NCI-H345 treated with DMSO at 0.1 percent for 48 hours (cell line): ENCODE data around the gene RPL27.
"Not testable (repeated sequence)": the region's sequence is repeated elsewhere in the genome, so short reads cannot be mapped to it uniquely, and the experiment has no call there.

Experiments
- DNase-seq: peaks from one replicate; lab custom pipeline; 2025; ENCODE audit not compliant: unreplicated experiment; lab: John Stamatoyannopoulos, UW

Gene RPL27

DNA sequence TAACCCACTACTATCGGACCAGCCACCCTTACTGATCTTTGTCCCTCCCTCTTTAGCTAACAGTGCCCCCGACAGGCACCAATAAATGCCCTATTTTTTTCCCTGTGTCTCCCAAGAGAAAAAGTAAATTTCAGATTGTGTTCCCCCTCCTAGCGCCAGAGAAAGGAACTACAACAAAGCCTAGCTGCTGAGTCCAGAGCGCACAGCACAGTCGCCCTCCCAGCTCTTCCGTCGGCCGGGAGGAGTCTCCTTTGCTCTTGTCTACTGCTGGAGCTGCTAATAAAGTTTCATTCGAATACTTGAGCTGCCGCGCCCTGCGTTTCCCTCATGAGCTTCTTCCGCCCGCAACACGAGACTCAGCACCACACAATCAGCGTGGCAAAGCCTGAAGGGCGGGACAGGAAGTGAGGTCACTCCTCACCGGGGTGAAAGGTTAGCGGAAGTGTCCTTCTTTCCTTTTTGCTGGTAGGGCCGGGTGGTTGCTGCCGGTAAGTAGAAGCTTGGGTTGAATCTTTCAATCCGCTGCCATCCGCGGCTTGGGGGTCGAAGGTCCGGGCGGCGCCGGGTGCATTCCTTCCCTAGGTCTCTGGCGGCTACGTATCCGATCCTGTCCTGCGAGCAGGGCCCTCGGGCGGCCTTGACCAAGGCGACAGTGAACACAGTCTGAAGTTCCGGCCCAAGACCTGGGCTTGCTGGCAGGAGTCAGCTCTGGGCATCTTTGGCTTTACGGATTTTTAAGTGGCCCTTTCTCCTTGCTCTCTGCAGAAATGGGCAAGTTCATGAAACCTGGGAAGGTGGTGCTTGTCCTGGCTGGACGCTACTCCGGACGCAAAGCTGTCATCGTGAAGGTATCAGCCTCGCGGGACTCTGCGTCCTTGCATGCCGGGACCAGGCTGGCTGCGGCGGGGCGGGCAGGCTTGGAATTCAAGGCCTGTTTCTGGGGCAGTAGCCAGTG is at the start of gene RPL27:
Gene RPL27, plus strand, starts transcription at position 436 of the 955 bp plus-strand sequence. Its CDS starts 332 bp downstream, at position 768.
- DNase-seq, result peak; percentile 98

DNA sequence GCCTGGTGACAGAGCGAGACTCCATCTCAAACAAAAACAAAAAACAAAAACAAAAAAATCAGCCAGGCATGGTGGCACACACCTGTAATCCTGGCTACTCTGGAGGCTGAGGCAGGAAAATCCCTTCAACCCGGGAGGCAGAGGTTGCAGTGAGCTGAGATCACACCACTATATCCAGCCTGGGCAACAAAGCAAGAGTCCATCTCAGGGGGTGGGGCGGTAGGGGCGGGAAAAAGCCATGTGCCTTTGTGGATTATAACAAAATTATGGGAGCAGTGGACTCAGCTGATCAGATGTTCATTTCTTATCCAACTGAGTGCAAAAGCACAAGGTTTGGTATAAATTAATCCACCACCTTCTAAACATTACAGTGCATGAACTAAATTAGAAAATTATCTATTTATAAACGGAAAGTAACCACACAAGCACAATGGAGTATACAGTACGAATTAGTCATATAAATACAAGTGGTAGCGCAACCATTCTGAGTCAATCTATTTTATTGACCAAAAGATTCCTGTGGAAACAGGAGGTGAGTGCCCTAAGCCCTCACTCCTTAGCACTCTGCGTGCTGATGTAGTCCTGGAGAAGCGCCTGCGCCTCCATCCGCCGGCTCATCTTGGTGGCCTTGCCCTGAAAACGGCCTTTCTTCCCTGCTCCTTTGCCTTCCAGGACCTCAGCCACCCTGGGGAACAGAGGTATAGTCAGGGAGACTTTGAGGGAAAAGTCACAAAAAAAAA is 48.0 kb upstream of the RPL27 start:
- no peak for DNase-seq

DNA sequence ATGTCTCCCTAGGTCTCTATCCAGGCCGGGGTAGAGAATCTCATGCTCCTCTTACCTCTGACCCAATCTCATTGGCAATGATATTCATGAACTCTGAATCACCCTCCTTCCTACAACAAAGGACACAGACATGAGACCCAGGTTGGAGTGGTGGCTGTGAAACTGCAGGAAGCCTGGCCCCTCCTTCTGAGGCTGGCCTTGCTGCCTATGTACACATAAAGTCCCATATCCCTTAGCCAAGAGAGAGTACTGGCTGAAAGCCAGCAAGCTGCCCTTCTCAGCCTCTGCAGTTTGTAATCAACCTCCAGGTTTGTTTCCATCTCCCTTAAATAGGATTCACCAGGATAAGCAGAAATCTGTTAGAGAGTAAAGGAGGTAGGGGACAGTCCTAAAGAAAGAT is 44.5 kb upstream of the RPL27 start:
- DNase-seq, result no peak

DNA sequence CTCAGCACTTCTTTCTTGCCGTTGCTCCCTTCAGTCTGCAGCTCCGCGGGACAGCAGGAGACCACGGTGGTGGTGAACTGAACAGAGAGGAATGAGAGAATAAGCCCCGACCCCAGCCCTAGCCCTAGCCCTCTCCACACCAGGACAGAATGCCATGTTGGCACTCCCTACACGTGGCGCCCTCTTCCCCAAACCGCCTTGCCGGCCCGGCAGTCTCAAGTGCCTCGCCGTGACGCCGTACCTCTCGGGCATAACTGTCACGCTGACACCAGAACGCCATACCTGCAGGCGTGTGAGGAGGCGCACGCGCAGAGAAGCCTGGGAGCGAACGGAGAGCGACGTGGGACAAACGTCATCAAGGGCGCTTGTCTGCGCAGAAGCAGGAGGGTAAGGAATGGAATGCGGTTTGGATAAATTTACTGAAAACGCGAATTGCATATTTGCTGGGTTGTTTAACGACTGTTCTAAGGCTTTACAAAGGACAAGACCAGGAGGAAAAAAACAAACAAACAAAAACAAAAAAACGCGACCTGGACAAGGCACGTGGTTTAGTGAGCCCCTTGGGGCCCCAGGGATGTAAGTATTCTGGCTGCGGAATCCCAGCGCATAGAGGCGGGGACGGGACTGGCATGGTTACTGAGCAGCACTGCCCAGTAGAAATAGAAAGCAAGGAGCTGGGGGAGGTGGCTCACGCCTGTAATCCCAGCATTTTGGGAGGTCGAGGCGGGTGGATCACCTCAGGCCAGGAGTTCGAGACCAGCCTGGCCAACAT is 33.9 kb upstream of the RPL27 start, which contains the start of gene AARSD1:
Gene AARSD1, minus strand, starts transcription at position 294 of the 772 bp plus-strand sequence. Its CDS starts 14 bp downstream, at position 280.
- peak; percentile 92 for DNase-seq

DNA sequence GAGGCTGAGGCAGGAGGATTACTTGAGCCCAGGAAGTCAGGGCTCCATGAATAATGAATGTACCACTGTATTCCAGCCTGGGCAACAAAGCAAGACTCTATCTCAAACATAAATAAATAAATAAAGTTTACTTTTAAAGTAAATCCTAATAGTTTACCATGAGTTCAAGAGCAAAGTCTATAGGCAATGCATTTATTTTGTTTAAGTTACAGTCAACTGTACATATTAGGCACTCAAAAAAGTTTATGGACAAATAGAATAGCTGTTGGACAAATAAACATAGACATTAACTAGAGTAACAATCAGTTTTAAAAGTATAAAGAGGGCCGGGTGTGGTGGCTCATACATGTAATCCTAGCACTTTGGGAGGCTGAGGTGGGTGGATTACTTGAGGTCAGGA is 30.3 kb upstream of the RPL27 start:
- DNase-seq, result no peak

DNA sequence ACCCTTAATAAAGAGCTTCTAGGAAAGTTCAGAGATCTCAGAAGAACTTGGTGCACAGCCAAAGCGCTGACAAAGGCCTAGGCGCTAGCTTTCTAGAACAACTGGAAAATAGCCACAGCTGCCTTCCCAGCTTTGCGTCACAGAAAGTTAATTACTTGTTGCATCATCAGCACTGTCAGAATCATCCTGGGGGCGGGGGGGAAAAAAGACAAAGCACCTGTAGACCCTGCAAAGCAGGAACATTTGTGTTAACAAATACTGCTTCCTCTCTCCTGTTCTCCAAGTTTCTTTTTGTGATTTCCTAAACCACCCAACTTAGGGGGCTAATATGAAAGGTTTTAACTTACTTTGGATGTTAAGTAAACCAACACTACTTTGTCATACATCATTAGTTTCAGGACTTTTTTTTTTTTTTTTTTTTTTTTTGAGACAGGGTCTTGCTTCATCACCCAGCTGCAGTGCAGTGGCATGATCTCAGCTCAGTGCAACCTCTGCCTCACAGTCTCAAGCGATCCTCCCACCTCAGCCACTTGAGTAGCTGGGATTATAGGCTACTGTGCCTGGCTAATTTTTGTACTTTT is 29.1 kb upstream of the RPL27 start:
- no peak for DNase-seq

DNA sequence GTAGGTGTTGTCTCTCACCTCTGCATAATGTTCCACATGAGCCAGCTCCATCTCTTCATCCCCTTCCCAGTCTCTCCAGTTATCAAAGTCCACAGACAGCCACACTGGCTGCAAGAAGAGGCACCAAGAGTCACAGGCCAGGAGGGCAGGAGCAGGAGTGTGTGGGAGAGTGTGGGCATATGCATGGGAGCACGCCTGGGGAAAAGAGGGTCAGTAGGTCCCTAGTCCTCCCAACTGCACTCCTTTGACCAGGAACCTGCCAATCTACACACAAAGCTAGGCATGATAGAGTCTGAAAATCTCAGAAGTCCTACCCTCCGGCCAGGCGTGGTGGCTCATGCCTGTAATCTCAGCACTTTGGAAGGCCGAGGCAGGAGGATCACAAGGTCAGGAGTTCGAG is 26.6 kb upstream of the RPL27 start:
- no peak for DNase-seq

DNA sequence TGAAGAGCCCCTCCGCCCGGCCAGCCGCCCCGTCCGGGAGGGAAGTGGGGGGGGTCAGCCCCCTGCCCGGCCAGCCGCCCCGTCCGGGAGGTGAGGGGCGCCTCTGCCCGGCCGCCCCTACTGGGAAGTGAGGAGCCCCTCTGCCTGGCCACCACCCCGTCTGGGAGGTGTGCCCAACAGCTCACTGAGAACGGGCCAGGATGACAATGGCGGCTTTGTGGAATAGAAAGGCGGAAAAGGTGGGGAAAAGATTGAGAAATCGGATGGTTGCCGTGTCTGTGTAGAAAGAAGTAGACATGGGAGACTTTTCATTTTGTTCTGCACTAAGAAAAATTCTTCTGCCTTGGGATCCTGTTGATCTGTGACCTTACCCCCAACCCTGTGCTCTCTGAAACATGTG is 24.9 kb upstream of the RPL27 start:
- DNase-seq, result not testable (repeated sequence)

DNA sequence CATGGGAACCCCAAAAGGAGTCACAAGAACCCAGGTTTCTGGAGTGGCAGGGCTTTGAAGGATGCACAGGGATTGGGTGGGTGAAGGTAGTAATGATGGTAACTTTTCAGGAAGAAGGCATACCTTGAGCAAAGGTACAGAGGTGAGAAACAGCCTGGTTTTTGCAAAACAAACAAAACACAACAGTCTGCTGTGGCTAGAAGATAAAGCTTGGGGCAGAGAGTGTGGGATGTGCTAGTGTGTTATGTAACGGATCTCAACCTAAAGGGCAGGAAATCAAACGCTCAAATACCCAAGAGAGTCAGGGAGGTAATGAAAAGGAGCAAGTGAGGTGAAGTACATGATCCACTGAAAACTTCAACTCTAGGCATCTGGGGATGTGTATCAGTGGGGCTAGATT is 23.0 kb upstream of the RPL27 start:
- no peak for DNase-seq

DNA sequence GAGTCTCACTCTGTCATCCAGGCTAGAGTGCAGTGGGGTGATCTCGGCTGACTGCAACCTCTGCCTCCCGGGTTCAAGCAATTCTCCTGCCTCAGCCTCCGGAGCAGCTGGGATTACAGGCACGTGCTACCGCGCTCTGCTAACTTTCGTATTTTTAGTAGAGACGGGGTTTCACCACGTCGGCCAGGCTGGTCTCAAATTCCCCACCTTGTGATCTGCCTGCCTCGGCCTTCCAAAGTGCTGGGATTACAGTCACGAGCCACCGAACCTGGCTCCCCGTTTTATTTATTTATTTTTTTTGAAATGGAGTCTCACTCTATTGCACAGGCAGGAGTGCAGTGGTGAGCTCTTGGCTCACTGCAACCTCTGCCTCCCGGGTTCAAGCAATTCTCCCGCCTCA is 22.5 kb upstream of the RPL27 start:
- DNase-seq, result not testable (repeated sequence)

DNA sequence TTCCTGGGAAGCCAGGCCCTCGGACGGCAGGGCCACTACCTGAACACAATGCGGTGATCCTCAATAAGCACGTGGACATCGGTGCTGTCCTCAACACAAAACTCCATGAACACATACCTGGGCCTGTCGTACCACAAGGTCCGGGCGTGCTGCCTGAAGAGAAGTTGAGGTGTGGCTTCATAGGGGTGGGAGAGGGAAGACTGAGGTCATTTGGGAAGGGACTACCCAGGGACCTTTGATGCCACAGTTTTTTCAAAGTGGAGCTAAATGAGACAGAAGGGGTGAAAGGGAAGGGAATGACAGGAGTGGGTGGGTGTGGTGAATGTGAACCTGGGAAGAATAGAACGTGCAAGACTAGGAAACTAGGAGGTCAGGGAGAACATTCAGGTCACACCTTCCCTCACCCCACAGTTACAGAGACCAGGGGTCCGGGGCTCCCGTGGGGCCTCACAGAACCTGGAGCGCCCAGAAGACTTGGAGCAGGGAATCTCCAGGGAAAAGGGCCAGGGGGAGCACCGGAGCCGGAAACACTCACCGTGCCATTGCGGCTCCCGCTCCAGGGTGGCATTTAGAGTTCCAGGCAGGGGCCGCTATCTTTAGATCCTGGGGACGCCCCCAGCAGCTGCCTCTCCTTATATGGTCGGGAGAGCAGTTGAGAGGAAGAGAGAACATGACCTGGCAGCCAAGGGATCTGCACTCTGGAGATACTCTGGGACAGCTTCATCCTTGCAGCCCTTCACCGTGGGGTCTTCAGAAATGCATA is 18.5 kb upstream of the RPL27 start, which contains the start of gene PTGES3L:
Gene PTGES3L, minus strand, starts transcription at position 570 of the 763 bp plus-strand sequence. Its CDS starts 27 bp downstream, at position 543.
- DNase-seq, result peak; percentile 46

DNA sequence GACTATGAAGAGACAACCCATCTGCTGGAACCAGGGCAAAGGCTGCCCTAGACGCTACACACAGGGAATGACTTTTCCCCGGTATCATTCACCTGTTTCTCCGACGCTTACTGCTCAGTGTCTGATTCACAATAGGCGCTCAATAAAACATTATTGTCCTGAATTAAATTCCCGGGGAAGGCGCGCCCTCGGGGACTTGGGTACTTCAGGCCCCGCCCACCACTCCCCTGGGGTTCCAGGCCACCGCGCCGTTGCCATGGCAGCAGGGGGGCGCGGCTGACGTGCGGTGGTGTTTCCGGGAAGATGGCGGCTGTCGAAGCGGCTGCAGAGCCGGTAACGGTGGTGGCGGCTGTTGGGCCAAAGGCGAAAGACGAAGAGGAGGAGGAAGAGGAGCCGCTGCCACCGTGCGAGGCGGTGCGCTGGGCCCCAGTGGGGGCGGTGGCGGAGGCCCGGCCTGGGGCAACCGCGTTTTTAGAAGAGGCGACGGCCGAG is 17.9 kb upstream of the RPL27 start, which contains the start of gene RUNDC1:
Gene RUNDC1, plus strand, starts transcription at position 292 of the 492 bp plus-strand sequence. Its CDS starts 12 bp downstream, at position 304.
- DNase-seq, result peak; percentile 73

DNA sequence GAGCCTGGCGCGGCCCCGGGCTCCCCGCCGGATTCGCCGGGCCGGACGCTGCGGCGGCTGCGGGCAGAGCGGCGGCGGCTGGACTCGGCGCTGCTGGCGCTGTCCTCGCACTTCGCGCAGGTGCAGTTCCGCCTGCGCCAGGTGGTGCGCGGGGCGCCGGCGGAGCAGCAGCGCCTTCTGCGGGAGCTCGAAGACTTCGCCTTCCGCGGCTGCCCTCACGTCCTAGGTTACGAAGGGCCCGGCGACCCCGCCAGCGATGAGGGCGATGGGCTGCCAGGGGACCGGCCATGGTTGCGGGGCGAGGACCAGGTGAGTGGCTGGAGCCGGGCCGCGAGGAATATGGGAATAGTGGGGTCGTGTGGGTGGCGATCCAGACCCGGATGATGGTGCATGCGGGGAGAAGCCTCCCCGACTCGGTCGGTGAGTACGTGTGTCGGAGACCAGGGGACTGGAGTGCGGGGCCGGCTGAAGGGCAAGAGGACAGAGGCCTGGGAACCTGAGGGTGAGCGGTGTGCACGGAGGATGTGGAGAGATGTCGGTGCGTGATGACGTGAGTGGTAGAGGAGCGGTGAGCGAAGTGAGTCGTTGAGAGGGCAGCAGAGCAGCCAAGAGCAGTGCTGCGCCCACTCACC is 17.3 kb upstream of the RPL27 start:
- DNase-seq, result peak; percentile 9

DNA sequence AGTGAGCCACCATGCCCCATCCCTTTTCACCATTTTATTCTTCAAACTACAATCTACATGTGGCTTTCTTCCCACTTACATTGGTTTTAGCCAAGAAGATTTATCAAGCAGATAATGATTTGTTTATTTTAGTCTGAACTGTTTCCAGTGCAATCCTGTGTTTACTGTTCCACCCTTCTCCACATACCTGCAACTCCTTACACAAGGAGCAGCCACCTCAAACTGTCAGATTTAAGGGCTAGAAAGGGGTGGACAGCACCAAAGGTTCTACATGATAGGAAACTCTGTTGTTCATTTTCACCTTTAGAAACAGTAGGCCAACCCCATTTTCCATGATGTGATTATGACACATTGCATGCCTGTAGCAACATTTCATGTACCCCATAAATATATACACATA is 16.0 kb upstream of the RPL27 start:
- no peak for DNase-seq

DNA sequence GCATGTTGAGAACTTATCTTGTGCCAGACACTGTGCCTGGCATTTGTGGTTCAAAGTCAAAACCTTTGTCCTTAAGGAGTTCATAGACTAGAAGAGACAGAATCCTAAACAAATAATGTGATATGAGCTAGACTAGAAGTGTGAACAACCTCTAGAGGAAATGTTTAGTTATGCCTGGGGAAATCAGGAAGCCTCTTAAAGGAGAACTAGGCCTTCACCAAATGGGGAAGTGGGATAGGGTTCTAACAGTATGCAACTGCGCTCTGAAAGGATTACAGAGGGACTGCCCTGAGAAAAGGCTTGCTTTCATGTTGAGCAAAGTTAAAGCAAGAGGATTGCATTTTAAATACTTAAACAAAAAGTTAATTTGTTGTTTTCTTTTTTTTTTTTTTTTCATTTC is 13.0 kb upstream of the RPL27 start:
- DNase-seq, result no peak

DNA sequence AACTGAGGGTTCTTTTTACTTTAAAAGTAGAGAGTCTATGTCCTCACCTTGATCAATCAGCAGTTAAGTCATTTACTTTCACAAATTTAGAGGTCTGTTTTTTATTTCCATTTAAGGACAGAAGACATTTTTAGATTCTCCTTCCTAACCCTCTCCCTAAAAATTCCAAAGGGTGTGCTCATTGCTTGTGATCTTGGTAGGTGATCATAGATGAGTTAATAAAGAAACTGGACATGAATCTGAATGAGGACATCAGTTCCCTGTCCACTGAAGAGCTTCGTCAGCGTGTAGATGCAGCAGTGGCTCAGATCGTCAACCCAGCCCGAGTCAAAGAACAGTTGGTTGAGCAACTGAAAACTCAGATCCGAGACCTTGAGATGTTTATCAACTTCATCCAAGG is 9.1 kb upstream of the RPL27 start:
- DNase-seq, result no peak

DNA sequence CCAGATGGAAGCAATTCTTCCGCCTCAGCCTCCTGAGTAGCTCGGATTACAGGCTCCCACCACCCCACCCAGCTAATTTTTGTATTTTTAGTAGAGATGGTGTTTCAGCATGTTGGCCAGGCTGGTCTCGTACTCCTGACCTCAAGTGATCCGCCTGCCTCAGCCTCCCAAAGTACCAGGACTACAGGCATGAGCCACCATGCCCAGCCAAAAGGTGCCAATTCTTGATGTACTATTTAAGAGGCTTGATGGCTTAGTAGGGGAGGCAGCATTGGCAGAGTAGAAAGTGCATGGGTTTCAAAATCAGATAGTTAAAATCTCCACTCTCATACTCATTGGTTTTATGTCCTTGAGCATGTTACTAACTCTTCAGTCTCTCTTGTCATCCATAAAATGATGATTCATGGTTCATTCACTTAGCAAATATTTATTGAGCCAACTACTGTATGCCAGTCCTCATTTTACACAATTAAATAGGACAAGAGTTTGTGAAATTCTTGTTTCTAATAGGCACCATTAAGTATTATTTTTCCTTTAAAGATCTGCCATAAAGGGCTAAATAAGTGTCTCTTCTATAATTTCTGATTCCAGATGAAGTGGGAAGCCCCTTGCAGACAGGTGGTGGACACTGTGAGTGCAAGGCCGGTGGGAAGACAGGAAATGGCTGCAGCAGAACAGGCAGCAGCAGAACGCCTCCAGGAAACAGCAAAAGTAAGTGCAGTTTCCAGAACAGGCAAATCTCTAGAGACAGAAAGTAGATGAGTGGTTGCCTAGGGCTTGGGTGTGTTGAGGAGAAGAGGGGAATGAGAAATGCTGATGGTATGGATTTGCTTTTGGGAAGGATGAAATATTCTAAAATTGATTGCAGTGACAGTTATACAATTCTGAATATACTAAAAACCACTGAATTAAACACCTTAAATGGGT is 8.2 kb upstream of the RPL27 start:
- no peak for DNase-seq

DNA sequence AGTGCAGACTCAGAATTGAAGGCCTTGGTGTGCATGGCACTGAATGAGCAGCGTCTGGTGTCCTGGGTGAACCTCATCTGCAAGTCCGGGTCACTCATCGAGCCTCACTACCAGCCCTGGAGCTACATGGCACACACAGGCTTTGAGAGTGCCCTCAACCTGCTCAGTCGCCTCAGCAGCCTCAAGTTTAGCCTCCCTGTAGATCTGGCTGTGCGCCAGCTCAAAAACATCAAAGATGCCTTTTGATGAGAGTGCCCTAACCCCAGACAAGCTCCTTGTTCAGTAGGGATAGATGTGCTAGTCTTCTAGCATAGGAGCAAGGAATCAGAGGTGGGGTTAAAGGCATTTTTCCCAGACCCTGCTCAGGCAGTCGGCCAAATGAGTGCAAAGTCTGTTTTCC is 6.7 kb upstream of the RPL27 start:
- DNase-seq, result no peak
